Epithelial cell of proximal tubule (primary cell): Measurements from ENCODE around the gene TLCD2. TPM values are rescaled to one million over a fixed set of nuclear protein-coding genes. Genes with fewer than 3 reads are reported as not detected.
A peak's percentile ranks its signal among the peaks of the same experiment; 100 is the strongest.
"Not testable (repeated sequence)": the region's sequence is repeated elsewhere in the genome, so short reads cannot be mapped to it uniquely, and the experiment has no call there.

Source experiments
- DNase-seq: peaks from one replicate; pipeline ENCODE4 v3.0.0-alpha.2; 2011; ENCODE audit warnings: low read depth
- H3K4me3 ChIP-seq: 2 replicates; pipeline ENCODE4 v1.5.1; 2011; ENCODE audit warnings: low read depth, mild to moderate bottlenecking, low read length
- total RNA-seq: library from RNA; depleted of rRNA; stranded (reverse); fragments of >200 nt; gene quantifications from 2 replicates; pipeline ENCODE4 v1.2.3, GENCODE V29; 2015
- TF ChIP-seq, protein P1 (sequence below): conservative IDR thresholded peaks from 2 replicates; pipeline ENCODE4 v1.5.1; 2012; ENCODE audit warnings: low read depth, mild to moderate bottlenecking, low read length

Gene TLCD2
- total RNA-seq, 1 donor from 2014 or later: 1.4 TPM

DNA sequence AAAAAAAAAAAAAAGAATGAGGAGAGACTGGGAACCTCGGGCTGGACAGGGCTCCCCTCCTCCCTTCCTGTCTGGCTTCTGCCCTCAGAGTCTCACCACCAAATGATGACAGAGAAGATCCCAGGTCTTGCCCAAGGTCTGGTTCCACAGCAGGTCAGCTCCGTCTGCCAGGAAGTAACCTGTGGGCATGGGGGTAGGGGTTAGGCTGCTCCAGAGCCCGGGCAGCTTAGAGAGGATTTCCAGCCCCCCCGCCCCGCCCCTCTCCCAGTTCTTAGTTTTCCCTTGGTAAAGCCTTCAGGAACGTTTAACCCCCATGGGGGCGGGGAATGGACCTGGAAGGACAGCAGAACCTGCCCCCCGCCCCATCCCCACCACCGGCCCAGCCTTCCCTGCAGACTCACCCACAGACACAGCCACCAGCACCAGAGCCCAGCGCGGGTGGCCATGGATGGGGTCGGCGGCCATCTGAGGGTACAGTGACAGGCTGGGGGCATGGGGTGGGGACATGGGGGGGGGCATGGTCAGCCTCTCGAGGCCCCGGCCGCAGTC, 700 bp downstream of the TLCD2 start:
- peak overlapping the region; percentile 80 for H3K4me3 ChIP-seq
- TF ChIP-seq, protein P1, sequence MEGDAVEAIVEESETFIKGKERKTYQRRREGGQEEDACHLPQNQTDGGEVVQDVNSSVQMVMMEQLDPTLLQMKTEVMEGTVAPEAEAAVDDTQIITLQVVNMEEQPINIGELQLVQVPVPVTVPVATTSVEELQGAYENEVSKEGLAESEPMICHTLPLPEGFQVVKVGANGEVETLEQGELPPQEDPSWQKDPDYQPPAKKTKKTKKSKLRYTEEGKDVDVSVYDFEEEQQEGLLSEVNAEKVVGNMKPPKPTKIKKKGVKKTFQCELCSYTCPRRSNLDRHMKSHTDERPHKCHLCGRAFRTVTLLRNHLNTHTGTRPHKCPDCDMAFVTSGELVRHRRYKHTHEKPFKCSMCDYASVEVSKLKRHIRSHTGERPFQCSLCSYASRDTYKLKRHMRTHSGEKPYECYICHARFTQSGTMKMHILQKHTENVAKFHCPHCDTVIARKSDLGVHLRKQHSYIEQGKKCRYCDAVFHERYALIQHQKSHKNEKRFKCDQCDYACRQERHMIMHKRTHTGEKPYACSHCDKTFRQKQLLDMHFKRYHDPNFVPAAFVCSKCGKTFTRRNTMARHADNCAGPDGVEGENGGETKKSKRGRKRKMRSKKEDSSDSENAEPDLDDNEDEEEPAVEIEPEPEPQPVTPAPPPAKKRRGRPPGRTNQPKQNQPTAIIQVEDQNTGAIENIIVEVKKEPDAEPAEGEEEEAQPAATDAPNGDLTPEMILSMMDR: no peak
- no peak for DNase-seq

DNA sequence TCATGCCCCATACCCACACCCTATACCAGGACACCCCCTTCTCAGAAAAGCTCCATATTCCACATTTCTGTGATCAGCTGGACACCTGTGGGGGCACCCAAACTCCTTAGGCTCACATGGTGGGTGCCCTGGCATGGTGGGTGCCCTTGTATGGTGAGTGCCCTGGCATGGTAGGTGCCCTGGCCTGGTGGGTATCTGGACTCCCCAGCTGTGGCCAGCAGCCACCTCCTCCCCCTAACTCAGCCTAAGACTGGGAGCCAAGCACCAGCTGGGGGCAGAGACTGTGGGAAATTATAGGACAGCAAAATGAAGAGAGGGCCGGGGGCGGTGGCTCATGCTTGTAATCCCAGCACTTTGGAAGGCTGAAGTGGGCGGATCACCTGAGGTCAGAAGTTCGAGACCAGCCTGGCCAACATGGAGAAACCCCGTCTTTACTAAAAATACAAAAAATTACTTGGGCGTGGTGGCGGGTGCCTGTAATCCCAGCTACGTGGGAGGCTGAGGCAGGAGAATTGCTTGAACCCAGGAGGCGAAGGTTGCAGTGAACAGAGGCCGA, 1.3 kb downstream of the TLCD2 start:
- H3K4me3 ChIP-seq, DNase-seq: not testable (repeated sequence)

DNA sequence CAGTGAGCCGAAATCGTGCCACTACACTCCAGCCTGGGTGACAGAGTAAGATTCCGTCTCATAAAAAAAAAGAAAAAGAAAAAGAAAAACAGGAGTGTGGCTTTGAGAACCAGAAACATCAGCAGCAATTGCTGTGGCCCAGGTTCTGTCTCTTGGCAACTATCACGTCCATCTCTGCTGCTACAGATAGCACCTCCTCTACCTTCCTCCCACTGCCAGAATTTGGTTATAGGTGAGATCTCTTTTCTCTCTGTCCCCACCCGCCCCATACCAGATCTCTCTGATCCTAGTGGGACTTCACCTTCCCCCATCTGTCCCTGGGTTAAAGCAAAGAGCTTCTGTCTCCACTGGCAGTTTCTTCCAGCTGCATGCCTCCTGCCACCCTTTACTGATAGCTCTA, 3.1 kb downstream of the TLCD2 start:
- DNase-seq: no peak
- TF ChIP-seq, protein P1: no peak
- H3K4me3 ChIP-seq: no peak overlapping the region

DNA sequence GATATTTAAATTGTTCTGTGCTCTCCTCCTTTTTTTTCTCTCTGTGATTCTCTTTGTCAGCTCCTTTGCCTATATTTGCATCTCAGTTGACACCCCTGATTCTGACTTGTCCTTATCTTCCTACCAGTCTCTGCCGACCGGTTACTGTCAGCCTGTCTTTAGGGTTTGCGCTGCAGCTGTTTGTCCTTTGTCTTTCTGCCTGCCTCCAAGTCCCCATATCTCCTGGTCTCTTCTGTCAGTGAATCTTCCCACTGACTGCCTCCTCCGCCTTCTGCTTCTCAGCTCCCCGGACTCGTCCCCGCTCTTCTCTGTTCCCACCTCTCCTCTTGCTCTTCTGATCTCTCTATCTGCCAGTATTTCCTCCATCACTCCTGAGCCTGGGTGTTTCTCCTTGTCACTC, 5.2 kb downstream of the TLCD2 start:
- TF ChIP-seq, protein P1: no peak
- no peak for DNase-seq
- no peak overlapping the region for H3K4me3 ChIP-seq

DNA sequence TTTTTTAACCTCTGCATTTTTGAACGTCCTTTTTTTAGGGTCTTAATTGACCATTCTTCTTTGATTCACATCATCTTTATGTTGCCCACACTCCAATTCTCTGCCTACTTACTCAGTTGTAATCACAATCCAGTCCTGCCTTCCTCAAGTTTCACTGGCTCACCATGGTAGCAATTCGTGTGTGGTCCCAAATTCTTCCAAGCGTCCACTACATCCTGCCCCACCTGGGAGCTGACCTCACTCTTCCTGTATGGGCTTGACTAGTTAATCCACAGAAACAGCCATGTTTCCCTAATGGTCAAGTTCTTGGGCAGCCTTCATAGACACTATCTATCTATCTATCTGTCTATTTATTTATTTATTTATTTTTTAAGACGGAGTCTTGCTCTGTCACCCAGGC, 7.1 kb downstream of the TLCD2 start:
- TF ChIP-seq, protein P1: no peak
- DNase-seq: no peak
- no peak overlapping the region for H3K4me3 ChIP-seq

DNA sequence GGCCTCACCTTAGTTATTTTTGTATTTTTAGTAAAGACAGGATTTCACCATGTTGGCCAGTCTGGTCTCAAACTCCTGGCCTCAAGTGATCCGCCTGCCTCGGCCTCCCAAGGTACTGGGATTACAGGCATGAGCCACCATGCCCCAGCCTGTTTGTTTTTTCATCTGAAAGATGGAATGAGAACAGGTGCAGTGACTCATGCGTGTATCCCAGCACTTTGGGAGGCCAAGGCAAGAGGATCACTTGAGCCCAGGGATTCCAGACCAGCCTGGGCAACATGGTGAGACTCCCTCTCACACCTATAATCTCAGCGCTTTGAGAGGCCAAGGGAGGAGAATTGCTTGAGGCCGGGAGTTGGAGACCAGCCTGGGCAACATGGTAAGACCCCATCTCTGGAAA, 10.3 kb downstream of the TLCD2 start:
- H3K4me3 ChIP-seq, DNase-seq: not testable (repeated sequence)

DNA sequence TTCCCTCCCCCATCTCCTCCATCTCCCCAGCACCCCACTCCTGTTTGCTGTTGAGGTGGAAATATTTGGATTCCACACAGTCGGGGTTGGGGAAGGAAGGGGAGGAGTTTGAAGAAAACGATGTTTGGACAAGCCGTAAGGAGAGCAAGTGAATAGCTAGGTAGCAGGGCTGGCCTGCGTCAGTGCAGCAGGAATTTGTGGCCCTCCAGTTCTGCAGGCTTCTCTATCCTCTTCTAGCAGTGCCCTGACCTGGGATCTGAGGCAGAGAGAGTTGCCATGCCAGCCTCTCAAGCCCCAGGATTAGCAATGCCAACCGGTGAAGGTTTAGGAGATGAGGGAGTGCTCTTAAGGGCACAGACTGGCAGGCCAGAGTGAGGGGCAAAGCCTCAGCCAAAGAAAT, 12.5 kb downstream of the TLCD2 start:
- no peak overlapping the region for H3K4me3 ChIP-seq
- TF ChIP-seq, protein P1: no peak
- no peak for DNase-seq

DNA sequence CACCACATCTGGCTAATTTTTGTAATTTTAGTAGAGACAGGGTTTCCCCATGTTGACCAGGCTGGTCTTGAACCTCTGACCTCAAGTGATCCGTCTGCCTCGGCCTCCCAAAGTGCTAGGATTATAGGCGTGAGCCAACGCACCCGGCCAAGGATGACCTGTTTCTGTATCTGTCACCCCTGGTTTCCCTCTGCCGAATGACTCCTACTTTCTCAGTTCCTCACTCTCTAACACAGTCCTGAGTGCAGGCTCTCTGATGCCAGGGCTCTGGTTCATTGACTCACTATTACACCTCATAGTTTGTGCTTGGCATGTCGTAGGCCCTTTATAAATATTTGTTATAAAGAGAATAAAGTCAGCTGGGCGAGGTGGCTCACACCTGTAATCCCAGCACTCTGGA, 14.8 kb downstream of the TLCD2 start:
- no peak for DNase-seq

More for the DNA sequence above, 14.8 kb downstream of the TLCD2 start:
- H3K4me3 ChIP-seq: no peak overlapping the region
- TF ChIP-seq, protein P1: no peak
